Right hindlimb (tissue), 1 donor: ENCODE measurements around the gene ZNF808.
"Not testable (repeated sequence)": the region's sequence is repeated elsewhere in the genome, so short reads cannot be mapped to it uniquely, and the experiment has no call there.

ENCODE experiments used
- DNase-seq: peaks from one replicate; pipeline ENCODE4 v3.0.0-alpha.2; 2018

The ZNF808 gene

GRCh38 chr19:52536448-52536800 is 9.0 kb downstream of the ZNF808 start:
- no peak for DNase-seq

- not testable (repeated sequence) for DNase-seq
Observed at GRCh38 chr19:52538815-52539214, 11.3 kb downstream of the ZNF808 start.

DNA sequence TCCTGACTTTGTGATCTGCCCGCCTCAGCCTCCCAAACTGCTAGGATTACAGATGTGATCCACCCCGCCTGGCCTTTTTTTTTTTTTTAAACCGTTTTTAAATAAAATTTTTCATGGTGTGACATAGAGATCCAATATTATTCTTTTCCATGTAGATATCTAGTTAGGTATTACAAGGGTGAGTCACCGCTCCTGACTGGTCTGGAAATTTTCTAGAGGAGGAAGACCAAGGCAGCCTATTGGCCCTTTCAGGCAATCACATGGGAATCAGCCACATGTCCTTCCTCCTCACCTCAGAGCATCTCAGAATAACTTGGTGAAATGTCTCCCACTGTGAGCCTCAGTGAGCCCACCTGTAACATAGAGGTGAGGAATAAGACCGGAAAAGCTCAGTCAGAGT is 13.7 kb downstream of the ZNF808 start:
- not testable (repeated sequence) for DNase-seq

- no peak for DNase-seq
Observed at GRCh38 chr19:52541608-52542007, 14.1 kb downstream of the ZNF808 start.

DNA sequence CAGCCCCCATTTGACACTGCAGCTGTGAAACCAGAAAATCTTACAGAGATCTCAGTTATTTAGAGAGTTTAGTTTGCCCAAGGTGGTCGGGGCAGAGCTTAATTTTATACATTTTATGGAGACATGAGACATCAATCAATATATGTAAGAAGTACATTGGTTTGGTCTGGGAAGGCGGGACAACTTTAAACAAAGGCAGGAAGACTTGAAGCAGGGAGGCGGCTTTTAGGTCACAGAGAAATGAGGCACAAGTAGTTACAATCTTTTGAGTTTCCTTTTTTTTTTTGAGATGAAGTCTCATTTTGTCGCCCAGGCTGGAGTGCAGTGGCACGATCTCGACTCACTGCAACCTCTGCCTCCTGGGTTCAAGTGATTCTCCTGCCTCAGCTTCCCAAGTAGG is 15.1 kb downstream of the ZNF808 start:
- not testable (repeated sequence) for DNase-seq

GRCh38 chr19:52542984-52543664 is 15.7 kb downstream of the ZNF808 start:
- no peak for DNase-seq

DNA sequence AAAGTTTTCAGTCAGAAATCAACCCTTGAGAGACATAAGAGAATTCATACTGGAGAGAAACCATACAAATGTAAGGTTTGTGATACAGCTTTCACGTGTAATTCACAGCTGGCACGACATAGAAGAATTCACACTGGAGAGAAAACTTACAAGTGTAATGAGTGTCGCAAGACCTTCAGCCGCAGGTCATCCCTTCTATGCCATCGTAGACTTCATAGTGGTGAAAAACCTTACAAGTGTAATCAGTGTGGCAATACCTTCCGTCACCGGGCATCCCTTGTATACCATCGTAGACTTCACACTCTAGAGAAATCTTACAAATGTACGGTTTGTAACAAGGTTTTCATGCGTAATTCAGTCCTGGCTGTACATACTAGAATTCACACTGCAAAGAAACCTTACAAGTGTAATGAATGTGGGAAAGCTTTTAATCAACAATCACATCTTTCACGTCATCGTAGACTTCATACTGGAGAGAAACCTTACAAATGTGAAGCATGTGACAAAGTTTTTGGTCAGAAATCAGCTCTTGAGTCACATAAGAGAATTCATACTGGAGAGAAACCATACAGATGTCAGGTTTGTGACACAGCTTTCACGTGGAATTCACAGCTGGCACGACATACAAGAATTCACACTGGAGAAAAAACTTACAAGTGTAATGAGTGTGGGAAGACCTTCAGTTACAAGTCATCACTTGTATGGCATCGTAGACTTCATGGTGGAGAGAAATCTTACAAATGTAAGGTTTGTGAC is 26.9 kb downstream of the ZNF808 start:
- DNase-seq, result no peak

DNA sequence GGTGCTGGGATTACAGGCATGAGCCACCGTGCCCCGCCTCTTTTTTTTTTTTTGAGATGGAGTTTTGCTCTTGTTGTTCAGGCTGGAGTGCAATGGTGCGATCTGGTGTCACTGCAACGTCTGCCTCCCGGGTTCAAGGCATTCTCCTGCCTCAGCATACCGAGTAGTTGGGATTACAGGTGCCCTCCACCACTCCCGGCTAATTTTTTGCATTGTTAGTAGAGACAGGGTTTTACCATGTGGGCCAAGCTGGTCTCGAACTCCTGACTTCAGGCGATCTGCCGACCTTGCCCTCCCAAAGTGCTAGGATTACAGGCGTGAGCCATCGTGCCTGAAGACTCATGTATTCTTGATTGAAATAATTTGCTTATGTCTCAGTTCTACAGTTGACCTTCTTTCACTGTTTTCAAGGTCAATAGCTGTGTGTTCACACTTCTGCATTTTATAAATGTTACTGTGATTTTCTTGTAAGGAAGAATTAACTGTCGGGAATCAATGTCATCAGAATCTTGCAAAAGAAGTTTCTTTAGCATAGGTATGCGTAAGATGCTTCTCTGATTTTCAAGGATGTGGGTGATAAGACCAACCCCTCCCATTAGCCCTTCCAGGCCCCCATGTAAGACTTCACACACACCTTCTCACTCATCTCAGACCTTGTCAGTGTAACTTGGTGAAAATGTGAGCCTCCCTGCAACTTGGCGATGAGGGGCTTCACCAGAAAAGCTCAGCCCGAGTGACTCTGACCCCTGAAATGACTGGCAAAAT is 29.9 kb downstream of the ZNF808 start:
- DNase-seq, result no peak

DNA sequence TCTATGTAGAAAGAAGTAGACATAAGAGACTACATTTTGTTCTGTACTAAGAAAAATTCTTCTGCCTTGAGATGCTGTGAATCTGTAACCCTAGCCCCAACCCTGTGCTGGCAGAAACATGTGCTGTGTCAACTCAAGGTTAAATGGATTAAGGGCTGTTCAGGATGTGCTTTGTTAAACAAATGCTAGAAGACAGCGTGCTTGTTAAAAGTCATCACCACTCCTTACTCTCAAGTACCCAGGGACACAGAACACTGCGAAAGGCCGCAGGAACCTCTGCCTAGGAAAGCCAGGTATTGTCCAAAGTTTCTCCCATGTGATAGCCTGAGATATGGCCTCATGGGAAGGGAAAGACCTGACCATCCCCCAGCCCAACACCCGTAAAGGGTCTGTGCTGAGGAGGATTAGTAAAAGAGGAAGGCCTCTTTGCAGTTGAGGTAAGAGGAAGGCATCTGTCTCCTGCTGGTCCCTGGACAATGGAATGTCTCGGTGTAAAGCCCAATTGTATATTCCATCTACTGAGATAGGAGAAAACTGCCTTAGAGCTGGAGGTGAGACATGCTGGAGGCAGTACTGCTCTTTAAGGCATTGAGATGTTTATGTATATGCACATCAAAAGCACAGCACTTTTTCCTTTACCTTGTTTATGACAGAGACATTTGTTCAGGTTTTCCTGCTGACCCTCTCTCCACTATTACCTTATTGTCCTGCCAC is 31.4 kb downstream of the ZNF808 start:
- DNase-seq, result not testable (repeated sequence)

GRCh38 chr19:52561611-52562010 is 34.1 kb downstream of the ZNF808 start:
- not testable (repeated sequence) for DNase-seq

DNA sequence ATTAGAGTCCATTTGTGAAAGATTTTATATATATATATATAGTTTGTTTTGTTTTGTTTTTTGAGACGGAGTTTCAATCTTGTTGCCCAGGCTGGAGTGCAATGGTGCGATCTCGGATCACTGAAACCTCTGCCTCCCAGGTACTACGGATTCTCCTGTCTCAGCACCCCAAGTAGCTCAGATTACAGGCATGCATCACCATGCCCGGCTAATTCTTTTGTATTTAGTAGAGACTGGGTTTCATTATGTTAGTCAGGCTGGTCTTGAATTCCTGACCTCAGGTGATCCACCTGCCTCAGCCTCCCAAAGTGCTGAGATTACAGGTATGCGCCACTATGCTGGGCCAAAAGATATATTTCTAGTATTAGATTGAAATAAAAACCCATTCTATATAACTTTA is 38.7 kb downstream of the ZNF808 start:
- no peak for DNase-seq

DNA sequence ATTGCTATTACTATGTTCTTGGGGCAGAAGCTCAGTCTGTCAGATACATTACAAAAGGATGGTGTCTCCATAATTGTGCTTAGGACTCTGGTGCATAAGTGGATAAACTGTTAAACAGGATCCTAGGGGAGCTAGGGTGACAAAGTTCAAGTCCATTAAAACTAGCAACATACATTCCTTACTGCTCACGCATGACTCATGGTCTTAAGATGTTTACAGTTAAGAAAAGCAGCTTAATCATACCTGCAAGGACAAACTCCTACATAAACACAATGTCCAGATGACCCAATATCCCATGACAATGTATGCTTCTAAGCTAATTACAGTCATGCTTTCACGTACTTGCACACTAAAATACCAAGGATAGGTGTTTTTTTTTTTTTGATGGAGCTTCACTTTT is 39.1 kb downstream of the ZNF808 start:
- no peak for DNase-seq

- DNase-seq, result no peak
Observed at GRCh38 chr19:52567921-52568320, 40.5 kb downstream of the ZNF808 start.

GRCh38 chr19:52569638-52569999 is 42.2 kb downstream of the ZNF808 start:
- peak; percentile 83 for DNase-seq

DNA sequence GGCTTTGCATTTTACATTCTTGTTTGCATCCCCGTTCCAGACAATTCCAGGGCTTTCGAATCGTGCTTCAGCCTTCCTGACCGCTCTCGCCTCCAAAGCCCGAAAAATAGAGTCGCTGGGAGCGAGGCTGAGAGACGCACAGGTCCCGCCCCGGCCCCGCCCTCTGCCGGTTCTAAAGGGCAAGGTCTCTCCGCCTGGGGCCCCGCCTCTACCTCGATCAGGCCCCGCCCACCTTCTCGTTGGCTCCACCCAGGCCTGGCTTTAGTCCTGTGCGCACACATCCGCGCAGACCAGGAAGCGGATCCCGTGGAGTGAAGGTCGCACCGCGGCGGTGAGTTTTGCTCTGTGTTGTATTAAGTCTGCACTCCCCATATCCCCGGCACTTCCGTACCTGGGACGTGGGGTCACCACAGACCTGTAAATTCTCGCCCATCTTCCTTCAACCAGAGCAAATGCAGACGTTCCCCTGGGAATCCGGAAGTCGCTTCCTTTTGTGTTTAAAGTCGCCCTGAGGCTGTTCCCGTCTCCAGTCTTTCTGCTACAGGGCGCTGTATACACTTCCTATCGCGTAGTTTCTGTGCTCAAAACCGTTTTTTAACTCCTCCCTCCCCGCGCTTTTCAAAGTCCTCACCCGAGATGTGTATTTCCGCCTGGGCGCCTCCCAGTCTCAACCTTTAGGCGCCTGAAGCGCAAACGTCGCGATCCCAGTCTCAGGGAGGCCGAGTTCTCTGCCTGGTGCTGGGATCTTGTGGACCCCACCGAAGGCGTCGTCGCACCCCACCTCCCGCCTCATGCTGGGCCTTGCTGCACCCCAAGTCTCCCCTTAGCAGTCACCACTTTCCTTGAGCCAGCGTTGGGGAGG is 42.8 kb downstream of the ZNF808 start, which contains the start of gene ZNF701:
Gene ZNF701, plus strand, starts transcription at position 288 of the 862 bp plus-strand sequence. CDS start 3,861 bp downstream, outside the sequence.
- DNase-seq, result peak; percentile 98

DNA sequence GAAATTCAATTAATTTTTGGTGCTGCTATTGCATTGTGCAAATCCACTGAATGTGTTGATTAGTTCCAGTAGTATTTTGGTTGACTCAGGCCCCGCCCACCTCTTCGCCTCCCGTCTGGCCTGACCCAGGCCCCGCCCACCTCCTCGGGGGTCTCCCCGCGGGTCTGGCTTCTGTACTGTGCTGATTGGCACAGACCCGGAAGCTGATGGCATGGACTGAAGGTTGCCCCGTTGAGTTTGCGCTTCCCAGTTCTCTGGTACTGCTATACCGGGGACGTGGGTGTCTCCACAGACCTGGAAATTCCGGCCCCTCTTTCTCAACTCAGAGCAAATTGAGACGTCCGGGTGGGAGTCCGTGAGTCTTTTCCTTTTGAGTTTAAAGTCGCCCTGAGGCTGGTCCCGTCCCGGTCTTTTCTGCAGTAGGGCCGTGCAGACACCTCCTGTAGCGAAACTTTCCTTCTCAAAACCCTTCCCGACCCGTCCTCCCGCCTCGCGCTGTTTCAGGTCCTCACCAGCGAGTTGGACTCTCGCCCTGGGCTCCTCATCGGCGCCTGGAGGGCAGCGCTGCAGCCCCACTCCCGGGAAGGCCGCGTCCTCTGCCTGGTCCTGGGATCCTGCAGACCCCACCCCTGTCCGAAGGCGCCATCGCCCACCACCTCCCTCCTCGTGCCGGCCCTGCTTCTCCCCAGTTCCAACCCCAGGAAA is 57.4 kb downstream of the ZNF808 start:
- peak; percentile 64 for DNase-seq

DNA sequence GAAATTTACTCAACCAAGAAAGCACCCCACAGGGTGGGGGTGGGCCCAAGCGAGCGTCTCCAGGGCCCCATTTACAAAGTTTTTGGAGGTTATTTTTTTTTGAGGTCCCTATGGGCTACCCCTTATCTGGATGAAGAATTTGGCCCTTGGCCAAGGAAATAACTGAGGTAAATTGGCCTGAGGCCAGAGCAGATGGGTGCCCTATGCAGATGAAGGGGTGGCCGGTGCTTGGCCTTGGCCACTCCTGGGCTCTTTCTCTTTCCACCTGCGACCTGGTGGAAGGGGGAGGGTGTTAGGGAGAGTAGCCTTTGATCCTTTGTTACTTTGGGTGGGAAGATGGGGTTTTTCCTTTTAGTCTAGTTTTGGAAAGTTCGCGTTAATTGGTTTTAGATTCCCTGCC is 58.1 kb downstream of the ZNF808 start:
- DNase-seq, result no peak

- DNase-seq, result no peak
Observed at GRCh38 chr19:52590728-52591127, 63.3 kb downstream of the ZNF808 start.

- no peak for DNase-seq
Observed at GRCh38 chr19:52592301-52592700, 64.8 kb downstream of the ZNF808 start.

DNA sequence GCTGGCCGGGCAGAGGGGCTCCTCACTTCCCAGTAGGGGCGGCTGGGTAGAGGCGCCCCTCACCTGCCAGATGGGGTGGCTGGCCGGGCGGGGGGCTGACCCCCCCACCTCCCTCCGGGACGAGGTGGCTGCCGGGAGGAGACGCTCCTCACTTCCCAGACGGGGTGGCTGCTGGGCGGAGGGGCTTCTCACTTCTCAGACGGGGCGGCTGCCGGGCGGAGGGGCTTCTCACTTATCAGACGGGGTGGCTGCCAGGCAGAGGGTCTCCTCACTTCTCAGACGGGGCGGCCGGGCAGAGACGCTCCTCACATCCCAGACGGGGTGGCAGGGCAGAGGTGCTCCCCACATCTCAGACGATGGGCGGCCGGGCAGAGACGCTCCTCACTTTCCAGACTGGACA is 66.0 kb downstream of the ZNF808 start:
- not testable (repeated sequence) for DNase-seq

DNA sequence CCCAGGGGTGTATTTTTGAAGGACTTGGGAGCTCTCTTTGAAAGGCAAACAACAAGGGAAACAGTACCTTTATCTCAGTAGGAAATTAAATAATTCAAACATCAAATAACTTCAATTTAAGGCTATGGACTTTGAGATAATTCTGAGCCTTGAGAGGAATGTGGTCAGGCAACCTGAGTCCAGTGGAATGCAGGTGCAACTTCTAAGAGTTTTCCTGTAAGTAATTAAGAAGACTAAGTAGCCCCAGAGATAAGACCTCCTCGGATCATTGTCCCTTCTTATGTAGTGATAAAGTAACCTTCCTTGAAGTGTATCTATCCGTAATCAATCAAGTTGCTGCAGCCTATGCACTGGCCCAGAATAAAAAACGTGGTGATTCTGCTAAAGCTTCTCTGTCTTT is 71.8 kb downstream of the ZNF808 start:
- DNase-seq, result no peak
